HG03103 (cell line): ENCODE results near the gene RFXANK.
"Not testable (repeated sequence)": the region's sequence is repeated elsewhere in the genome, so short reads cannot be mapped to it uniquely, and the experiment has no call there.

ENCODE experiments used
- ATAC-seq: cut with Tn5 transposase; IDR thresholded peaks from one replicate; pipeline ENCODE4 v1.9.1; 2021; ENCODE audit warnings: low read depth; ENCODE audit not compliant: unreplicated experiment

The RFXANK gene

GRCh38 chr19:19169236-19170052 is 22.6 kb upstream of the RFXANK start:
- no peak for ATAC-seq

DNA sequence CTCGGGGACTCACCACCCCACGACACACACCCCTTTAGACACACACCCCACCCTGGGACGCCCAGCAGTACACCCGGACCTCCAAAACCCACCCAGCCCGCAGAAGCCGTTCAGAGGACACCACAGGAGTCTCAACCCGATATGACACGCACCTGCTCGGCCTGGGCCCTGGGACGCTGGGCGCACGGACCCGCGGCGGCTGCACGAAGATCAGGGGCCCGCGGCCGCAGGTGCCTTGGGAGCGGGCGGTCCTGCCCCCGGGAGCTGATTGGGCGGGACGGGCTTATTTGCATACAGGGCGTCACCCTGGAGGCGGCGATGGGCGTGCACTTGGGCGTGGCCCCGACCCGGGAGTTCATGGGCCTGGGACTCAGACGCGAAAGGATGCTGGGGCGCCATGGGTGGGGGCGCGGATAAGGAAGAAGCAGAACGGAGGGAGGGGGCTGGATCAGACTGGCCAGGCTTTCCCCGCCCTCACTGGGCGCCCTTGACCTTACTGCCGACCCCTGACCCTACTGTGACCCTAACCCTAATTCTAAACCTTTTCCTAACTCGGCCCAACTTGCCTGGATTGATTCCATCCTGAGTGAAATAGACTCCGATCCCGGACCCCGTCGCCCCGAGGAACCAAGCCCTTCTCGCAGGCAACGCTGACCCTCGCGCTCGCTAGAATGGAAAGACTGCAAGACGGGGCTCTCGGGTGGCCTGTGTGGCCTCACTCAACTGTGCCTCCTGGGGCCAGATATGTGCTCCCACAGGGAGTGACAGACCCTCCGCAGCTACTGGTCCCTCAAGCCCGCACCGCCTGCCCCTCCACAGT is 21.8 kb upstream of the RFXANK start, which contains the start of gene MEF2B:
Gene MEF2B (minus strand): TSS at position 211 of the 820 bp plus-strand sequence. CDS start 19,528 bp downstream, outside the sequence.
- peak; percentile 89 for ATAC-seq

DNA sequence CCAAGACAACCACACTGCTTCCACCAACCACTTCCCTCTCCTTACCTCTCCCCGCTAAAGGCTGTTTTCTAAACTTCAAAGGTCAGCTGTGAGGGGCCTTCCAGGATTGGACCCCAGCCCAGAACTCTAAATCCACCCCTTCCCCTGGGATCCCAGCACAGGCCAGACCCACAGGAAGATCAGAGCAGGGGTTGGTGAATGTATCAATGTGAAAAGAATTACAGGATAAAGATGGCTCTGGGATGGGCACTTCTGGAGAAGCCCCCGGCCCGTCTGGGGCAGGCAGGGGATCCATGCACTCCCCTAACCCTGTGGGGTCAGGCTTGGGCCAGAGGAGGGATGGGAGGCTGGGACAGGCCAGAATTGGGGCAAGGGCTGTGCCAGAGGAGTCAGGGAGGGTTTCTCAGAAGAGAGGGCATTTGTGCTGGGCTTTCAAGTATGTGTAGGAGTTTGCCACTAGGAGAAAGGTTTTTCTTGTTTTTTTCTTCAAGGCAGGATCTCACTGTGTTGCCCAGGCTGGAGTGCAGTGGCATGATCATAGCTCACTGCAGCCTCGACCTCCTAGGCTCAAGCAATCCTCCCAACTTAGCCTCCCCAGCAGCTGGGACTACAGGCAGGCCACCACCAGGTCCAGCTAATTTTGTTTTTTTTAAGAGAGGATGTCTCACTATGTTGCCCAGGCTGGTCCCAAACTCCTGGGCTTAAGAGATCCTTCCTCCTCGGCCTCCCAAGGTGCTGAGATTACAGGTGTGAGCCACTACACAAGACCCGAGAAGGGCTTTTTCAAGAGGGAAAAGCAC is 21.0 kb upstream of the RFXANK start:
- ATAC-seq = no peak

DNA sequence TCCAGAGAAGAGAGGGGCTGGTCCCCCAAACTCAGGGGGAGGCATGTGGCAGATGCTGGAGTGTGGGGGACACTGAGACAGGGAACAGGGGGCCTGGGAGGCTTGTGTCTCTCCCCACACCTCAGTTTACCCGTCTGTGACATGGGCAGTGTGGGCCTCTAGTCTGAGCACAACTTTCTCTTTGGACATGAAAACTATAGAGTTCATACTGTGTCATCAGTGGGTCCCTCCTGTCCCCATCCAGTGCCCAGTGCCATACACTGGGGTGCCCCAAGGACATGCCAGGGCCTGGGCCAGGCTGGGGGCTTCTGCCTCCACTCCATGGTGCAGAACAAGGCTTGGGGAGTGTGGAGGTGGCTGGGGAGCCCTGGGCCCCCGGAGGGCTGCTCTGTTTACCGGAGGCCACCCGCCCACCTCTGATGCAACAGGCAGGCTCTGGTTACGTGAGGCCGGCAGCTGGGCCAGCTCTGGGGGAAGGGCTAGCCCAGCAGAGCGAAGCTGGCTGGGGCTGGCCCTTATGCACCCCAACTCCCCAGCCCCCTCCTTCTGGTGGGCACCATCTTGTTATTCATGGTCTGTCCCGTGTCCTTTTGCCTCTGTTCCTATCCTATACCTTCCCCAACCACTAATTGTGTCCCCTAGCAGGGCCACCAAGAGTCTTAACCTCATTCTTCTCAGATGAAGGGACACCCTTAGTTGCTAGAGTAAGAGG is 20.1 kb upstream of the RFXANK start:
- ATAC-seq = no peak

DNA sequence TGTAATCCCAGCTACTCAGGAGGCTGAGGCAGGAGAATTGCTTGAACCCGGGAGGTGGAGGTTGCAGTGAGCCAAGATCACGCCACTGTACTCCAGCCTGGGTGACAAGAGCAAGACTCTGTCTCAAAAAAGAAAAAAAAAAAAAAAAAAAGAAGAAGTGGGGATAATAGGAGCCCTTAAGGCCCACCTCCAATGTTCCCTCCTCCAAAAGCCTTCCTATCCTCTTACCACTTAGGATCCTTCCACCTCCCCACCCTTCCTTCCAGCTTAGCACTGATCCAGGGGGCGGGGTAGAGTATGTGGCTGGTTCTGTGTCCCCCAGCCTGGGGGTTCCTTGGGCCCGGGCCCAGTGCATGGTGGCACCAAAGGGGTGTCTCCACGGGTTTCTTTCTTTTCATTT is 18.8 kb upstream of the RFXANK start:
- ATAC-seq = not testable (repeated sequence)

GRCh38 chr19:19176950-19177349 is 15.1 kb upstream of the RFXANK start:
- ATAC-seq = no peak

GRCh38 chr19:19179548-19180441 is 12.3 kb upstream of the RFXANK start:
- ATAC-seq = no peak

DNA sequence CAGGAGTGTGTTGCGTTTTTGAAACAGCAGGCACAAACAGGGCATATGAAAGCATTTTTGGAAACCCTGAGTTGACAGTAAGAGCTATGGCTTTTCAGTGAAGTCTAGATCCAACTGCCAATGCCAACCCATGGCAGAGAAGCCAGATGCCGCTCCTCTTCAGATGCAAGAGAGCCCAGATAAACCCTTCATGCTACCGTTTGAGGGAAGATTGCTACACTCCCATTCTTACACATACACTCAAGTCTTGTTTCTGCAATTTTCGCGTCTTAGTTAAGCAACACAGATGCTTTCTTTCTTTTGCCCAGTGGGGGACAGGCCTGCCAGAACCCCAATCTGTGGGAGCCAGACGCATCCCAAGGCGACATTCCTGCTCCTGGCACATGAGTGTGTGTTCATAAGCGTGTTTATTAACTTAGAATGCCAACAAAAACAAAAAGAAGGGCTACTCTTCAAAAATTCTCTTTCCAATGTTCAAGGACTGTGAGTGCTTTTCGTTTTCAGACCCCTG is 10.5 kb upstream of the RFXANK start:
- ATAC-seq = no peak

DNA sequence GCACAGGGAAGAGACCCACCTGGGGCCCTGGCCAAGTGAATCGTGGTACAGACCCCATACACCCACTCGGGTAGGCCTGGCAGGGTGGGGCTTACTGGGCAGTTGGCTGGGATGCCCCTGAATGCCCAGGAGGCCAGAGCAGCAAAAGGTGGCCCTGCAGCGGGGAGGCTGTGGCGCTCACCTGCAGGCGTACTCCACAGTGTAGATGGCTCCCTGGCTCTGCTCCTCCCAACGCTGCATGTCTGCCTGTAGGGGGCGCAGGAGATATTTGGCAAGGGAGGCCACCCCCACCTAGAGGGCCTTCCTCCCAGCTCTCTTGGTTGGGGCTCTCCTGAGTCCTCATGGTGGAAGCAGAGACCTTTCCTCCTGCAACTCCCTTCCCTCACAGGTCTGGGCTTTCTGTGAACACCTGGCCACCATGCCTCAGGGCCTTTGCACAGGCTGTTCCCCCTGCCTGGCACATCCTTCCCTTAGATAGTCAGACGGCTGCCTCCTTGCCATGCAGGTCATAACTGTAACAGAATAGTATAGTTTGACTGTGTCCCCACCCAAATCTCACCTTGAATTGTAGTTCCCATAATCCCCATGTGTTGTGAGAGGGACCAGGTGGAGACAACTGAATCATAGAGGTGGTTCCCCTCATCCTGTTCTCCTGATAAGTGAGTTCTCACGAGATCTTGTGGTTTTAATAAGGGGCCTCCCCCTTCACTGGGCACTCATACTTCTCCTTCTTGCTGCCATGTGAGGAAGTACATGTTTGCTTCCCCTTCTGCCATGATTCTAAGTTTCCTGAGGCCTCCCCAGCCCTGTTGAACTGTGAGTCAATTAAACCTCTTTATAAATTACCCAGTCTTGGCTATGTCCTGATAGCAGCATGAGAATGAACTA is 6.0 kb upstream of the RFXANK start:
- ATAC-seq = no peak

DNA sequence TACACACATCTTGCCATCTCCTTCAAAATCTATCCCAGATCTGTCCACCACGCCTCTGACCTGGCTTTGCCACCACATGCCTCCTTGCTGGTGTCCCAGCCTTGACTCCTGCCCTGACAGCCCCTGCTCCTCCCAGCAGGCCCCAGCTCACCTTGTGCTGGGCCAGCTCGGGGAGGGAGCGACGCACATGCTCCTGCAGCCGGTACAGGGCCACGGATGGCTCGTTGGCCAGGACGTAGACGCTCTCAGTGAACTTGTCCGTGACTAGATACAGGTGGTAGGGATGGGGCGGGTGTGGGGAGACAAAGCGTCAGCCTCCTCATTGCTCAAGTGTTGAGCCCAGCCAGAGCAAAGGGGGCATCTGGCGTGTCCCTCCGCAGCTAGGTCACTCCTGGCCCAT is 5.3 kb upstream of the RFXANK start:
- ATAC-seq = no peak

DNA sequence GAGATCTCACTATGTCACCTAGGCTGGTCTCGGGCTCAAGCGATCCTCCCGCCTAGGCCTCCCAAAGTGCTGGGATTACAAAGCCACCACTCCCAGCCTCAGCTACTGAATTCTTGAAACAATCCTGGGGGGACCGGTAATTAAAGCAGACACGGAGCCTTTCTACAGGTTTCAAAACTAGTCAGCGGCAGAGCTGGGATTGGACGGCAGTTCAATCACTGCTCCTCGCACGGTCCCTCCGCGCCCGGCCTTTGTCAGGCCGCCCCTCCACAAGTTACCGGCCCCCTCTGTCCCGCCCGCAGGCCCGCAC is 335 bp upstream of the RFXANK start:
- no peak for ATAC-seq

DNA sequence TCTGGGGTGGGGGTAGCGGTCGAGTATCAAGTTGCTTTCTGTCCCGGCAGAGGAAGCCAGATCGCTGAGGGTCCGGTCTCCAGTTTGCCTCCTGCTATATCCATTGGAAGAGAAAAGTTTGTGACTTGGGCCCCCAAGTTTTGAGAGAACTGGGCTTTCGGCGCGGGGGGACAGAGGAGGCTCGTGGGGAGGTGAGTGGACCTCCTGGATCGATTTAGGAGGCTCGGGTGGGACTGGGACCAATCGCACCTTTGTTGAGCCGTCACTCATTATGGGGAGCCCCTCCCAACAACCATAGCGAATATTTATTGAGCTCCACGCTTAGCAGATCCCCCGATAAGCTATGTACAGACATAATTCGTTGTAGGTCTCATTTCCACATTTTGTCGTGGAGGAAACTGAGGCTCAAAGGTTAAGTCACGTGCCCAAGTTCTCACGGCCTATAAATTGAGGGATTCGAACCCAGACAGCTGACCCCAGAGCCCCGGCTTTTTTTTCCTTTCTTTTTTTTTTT is 909 bp downstream of the RFXANK start:
- ATAC-seq = no peak

DNA sequence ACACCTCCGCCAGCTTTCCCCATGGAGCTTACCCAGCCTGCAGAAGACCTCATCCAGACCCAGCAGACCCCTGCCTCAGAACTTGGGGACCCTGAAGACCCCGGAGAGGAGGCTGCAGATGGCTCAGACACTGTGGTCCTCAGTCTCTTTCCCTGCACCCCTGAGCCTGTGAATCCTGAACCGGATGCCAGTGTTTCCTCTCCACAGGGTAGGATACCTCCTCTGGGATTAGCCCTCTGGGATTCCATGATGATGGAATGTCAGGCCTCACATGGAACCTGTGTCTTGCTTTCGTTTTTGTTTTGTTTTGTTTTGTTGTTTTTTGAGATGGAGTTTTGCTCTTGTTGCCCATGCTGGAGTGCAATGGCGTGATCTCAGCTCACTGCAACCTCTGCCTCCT is 1.9 kb downstream of the RFXANK start:
- no peak for ATAC-seq

GRCh38 chr19:19201697-19202630 is 9.9 kb downstream of the RFXANK start:
- no peak for ATAC-seq

GRCh38 chr19:19202707-19203011 is 10.6 kb downstream of the RFXANK start:
- no peak for ATAC-seq

- ATAC-seq = peak; percentile 73
Observed at GRCh38 chr19:19203012-19203856, 11.2 kb downstream of the RFXANK start, which contains the start of gene NR2C2AP. NR2C2AP (minus strand) TSS chr19:19203414; CDS start chr19:19203060, 354 bp downstream.
